ENCODE measurements around the gene XYLT2. TPM values are rescaled to one million over a fixed set of nuclear protein-coding genes. Genes with fewer than 3 reads are reported as not detected.

XYLT2 gene
- total and polyA plus RNA-seq, 10 donors: 10.0 to 27.3 (median 19.6) TPM

DNA sequence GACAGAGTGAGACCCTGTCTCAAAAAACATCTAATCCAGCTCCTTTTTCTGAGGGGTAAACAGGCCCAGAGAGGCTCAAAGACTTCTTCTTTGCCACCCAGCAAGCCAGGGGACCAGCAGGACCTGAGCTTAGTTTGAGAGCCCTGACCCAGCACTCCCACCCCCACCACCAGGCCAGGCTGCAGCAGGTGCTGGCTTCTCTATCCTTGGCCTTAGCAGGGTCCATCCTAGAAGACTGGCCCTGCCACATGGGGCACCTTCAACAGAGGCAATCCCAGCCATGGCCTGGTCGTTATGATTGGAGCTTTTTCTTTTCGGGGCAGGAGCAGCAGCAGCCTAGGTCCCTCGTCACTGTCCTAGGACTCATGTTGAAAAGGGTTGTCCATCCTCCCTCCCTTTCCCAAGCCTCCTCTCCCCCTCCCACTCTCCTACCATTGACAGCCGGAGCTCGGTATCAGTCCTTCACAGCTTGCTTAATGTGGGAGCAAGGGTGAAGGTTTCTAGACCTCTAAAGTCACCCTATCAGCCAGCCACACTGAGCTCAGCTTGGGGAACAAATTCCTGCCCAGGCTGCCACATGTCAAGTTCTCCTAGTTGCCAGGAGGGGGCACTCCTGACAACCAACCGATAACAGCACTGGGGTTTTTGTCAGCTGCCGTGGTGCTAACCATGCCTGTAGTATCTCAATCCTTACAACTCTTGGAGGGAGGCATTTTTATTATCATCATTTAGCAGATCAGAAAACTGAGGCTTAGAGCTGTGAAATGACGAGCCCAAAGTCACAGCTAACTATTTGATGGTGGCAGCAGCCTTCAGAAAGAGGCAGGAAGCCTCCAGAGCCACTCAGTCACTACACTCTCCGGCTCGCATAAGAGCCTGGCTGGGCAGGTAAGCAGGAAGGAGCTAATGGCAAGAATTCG lies 15.9 kb downstream of the XYLT2 start:
- intact Hi-C loops (cut with DNase I; ENCODE audit: low total_unique reads): no loop called here
- WGBS, 5 donors: 28 to 37% (median 32%) methylated on average over 11 of the region's 11 CpGs

GRCh38 chr17:50362661-50363060 lies 16.7 kb downstream of the XYLT2 start:
- no peak for DNase-seq
- Histone ChIP-seq H3K36me3 (peaks cover 5 to 74% (median 44%) of the 10 kb centered on the region in 6 donors), H3K4me3 (no peak overlapping the region), H3K9me3 (no peaks in the 10 kb centered on the region), H3K27me3 (replicated peaks in 1 of 7) (no peaks in the 10 kb centered on the region), H3K4me1 (peaks cover 6 to 15% (median 8%) of the 10 kb centered on the region in 6 donors), H3K27ac (peak overlapping the region in 2 of 8 donors; percentile 8 to 30)
- WGBS, 5 donors: 69 to 87% (median 77%) methylated on average over 7 of the region's 7 CpGs
- TF ChIP-seq POLR2AphosphoS5 (IDR thresholded peaks at IDR 0.05) (no peak), CTCF (IDR thresholded peaks at IDR 0.05 in 8 of 11, conservative IDR thresholded peaks at IDR 0.05 in 3 of 11) (no peak), POLR2A (IDR thresholded peaks at IDR 0.05) (no peak)
- intact Hi-C loops (cut with DNase I; ENCODE audit: low total_unique reads): no loop called here

More for the DNA sequence above, 15.9 kb downstream of the XYLT2 start:
- H3K27ac ChIP-seq: peak overlapping the region in 3 of 8 donors; percentile 8 to 30 (median 11)
- TF ChIP-seq POLR2AphosphoS5 (IDR thresholded peaks at IDR 0.05) (peak in 1 of 3 donors; percentile 42), POLR2A (IDR thresholded peaks at IDR 0.05) (no peak), CTCF (IDR thresholded peaks at IDR 0.05 in 8 of 11, conservative IDR thresholded peaks at IDR 0.05 in 3 of 11) (peak; percentile 18 to 87 (median 81))
- H3K4me3 ChIP-seq: no peak overlapping the region
- peaks cover 6 to 15% (median 8%) of the 10 kb centered on the region in 6 donors for H3K4me1 ChIP-seq
- H3K27me3 ChIP-seq (replicated peaks in 1 of 7): no peaks in the 10 kb centered on the region
- H3K36me3 ChIP-seq: peaks cover under 1 to 74% (median 44%) of the 10 kb centered on the region in 6 donors
- DNase-seq: no peak
- H3K9me3 ChIP-seq: no peaks in the 10 kb centered on the region

- no peak overlapping the region for H3K4me3 ChIP-seq
- no peak for DNase-seq
- H3K9me3 ChIP-seq: no peaks in the 10 kb centered on the region
- peaks cover 5 to 74% (median 44%) of the 10 kb centered on the region in 6 donors for H3K36me3 ChIP-seq
- 46 to 79% (median 71%) methylated on average over 8 of the region's 8 CpGs for WGBS, 5 donors
- intact Hi-C loops (cut with DNase I; ENCODE audit: low total_unique reads): no loop called here
- H3K27ac ChIP-seq: no peak overlapping the region
- no peaks in the 10 kb centered on the region for H3K27me3 ChIP-seq (replicated peaks in 1 of 7)
- no peak for TF ChIP-seq POLR2A (IDR thresholded peaks at IDR 0.05)
- TF ChIP-seq POLR2AphosphoS5 (IDR thresholded peaks at IDR 0.05): no peak
- no peak for TF ChIP-seq CTCF (IDR thresholded peaks at IDR 0.05 in 8 of 11, conservative IDR thresholded peaks at IDR 0.05 in 3 of 11)
- peaks cover 6 to 15% (median 8%) of the 10 kb centered on the region in 6 donors for H3K4me1 ChIP-seq
Observed at GRCh38 chr17:50363217-50364060, 17.5 kb downstream of the XYLT2 start.

All from spleen (tissue), 11 donors.